KMS-11 (cell line): ENCODE results near the gene METTL8.

Source experiments
- H2AFZ ChIP-seq: fragments of 200-600 bp; sonication (generic); 2 replicates; pipeline ENCODE4 v1.6.1; 2016; ENCODE audit warnings: antibody characterized with exemption, mixed run types, low read depth
- H3K27ac ChIP-seq: fragments of 200-600 bp; sonication (generic); 2 replicates; pipeline ENCODE4 v1.6.1; 2016; ENCODE audit warnings: mild to moderate bottlenecking, mixed run types
- H3K27me3 ChIP-seq: fragments of 200-600 bp; sonication (generic); 2 replicates; pipeline ENCODE4 v1.6.1; 2017; ENCODE audit warnings: mild to moderate bottlenecking, low read depth, mixed run types, moderate library complexity; ENCODE audit not compliant: insufficient read depth
- H3K36me3 ChIP-seq: fragments of 200-600 bp; sonication (generic); 2 replicates; pipeline ENCODE4 v1.6.1; 2017; ENCODE audit warnings: mild to moderate bottlenecking, mixed run types; ENCODE audit not compliant: insufficient read depth
- H3K4me1 ChIP-seq: fragments of 200-600 bp; sonication (generic); 2 replicates; pipeline ENCODE4 v1.6.1; 2016; ENCODE audit warnings: mild to moderate bottlenecking, low read depth, mixed run types; ENCODE audit not compliant: poor library complexity, severe bottlenecking
- H3K4me2 ChIP-seq: fragments of 200-600 bp; sonication (generic); 2 replicates; pipeline ENCODE4 v1.7.0; 2016; ENCODE audit warnings: mild to moderate bottlenecking, mixed run types
- H3K4me3 ChIP-seq: fragments of 200-600 bp; sonication (generic); IDR thresholded peaks from 2 replicates; pipeline ENCODE4 v1.6.1; 2017; ENCODE audit warnings: low read depth, low read length, mixed read lengths; ENCODE audit not compliant: insufficient read depth
- H3K79me2 ChIP-seq: fragments of 200-600 bp; sonication (generic); 2 replicates; pipeline ENCODE4 v1.6.1; 2016; ENCODE audit warnings: low read depth, mixed run types; ENCODE audit not compliant: insufficient read depth
- H3K9ac ChIP-seq: fragments of 200-600 bp; sonication (generic); 2 replicates; pipeline ENCODE4 v1.6.1; 2016; ENCODE audit warnings: mild to moderate bottlenecking, mixed run types
- H4K20me1 ChIP-seq: fragments of 200-600 bp; sonication (generic); 2 replicates; pipeline ENCODE4 v1.6.1; 2016; ENCODE audit warnings: mild to moderate bottlenecking, mixed run types; ENCODE audit not compliant: insufficient read depth
- TF ChIP-seq, protein P1 (sequence below): fragments of 200-600 bp; sonication (generic); conservative IDR thresholded peaks from 2 replicates; pipeline ENCODE4 v1.6.1; 2017; ENCODE audit warnings: low read depth, mild to moderate bottlenecking, antibody characterized with exemption, low read length, moderate library complexity, mixed read lengths

Gene METTL8

DNA sequence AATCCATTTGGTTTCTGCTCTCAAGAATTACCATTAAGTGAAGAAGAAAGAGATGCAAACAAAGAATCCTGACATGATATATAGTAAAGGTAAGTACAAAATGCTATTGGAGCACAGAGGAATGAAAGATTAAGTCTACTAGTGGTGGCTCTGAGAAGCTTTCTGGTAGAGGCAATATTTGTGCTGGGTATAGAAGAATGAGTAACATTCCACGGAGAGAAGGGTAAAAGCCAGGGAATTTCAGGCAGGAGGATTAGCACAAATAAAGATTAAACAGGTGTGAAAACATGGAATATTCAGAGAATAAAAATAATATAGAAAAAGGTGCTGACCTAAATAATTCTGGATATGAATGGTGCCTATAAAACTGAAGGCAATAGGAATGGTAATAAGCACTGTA is 31.8 kb downstream of the METTL8 start:
- Histone ChIP-seq H3K27ac (no peak overlapping the region), H3K79me2 (no peaks in the 10 kb centered on the region; the same call in 1 of the 2 replicates), H3K4me1 (peaks cover 20% of the 10 kb centered on the region), H3K36me3 (no peaks in the 10 kb centered on the region), H4K20me1 (no peaks in the 10 kb centered on the region), H3K27me3 (no peaks in the 10 kb centered on the region), H3K4me2 (no peak overlapping the region), H3K4me3 (no peak overlapping the region), H3K9ac (no peak overlapping the region), H2AFZ (no peak overlapping the region)
- TF ChIP-seq, protein P1, sequence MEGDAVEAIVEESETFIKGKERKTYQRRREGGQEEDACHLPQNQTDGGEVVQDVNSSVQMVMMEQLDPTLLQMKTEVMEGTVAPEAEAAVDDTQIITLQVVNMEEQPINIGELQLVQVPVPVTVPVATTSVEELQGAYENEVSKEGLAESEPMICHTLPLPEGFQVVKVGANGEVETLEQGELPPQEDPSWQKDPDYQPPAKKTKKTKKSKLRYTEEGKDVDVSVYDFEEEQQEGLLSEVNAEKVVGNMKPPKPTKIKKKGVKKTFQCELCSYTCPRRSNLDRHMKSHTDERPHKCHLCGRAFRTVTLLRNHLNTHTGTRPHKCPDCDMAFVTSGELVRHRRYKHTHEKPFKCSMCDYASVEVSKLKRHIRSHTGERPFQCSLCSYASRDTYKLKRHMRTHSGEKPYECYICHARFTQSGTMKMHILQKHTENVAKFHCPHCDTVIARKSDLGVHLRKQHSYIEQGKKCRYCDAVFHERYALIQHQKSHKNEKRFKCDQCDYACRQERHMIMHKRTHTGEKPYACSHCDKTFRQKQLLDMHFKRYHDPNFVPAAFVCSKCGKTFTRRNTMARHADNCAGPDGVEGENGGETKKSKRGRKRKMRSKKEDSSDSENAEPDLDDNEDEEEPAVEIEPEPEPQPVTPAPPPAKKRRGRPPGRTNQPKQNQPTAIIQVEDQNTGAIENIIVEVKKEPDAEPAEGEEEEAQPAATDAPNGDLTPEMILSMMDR = no peak

DNA sequence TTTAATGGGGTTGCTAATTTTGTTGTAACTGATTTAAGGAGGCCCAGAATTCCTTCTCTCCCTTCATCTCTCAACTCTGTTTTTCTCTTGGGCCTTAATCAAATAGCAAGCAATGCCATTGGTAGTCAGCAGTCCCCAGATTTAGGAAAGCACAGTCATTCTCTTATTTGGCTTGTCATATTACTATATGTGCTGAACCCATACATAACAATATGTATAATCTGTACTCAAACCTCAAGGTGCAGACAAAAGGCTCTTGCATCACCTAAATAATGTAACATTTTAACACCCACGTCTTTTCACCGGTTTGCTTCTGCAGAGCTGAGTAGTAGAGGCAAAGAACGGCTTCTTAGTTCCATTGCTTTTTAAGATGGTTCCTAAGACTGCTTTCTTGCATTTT is 33.4 kb downstream of the METTL8 start:
- TF ChIP-seq, protein P1 = no peak
- Histone ChIP-seq H3K4me3 (no peak overlapping the region), H3K4me1 (peaks cover 4% of the 10 kb centered on the region), H3K27ac (no peak overlapping the region), H3K79me2 (no peaks in the 10 kb centered on the region), H3K36me3 (no peaks in the 10 kb centered on the region), H3K9ac (no peak overlapping the region), H3K4me2 (no peak overlapping the region), H4K20me1 (no peaks in the 10 kb centered on the region), H2AFZ (no peak overlapping the region), H3K27me3 (no peaks in the 10 kb centered on the region)

DNA sequence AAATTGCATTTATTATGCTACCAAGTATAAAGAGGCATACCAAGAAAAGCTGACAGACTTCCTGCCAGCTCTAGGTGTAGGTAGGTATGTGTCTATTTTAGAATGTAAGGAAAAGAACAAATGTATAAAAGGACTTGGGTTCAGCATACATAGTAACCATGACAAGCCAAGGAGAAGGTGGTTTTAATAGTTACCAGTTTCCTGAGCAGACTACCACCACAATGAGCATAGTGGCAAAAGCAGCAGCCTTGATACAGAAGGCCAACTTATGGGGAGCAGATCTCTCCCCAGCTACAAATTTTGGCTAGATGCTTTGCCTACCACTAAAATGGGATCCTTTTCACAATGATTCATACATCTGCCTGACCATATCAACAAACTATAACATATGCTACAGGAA is 34.5 kb downstream of the METTL8 start:
- no peak overlapping the region for H3K9ac ChIP-seq
- no peaks in the 10 kb centered on the region for H3K4me1 ChIP-seq
- no peaks in the 10 kb centered on the region for H3K36me3 ChIP-seq
- H3K79me2 ChIP-seq = no peaks in the 10 kb centered on the region
- TF ChIP-seq, protein P1 = no peak
- H4K20me1 ChIP-seq = no peaks in the 10 kb centered on the region
- no peak overlapping the region for H2AFZ ChIP-seq
- H3K4me3 ChIP-seq = no peak overlapping the region
- H3K27me3 ChIP-seq = no peaks in the 10 kb centered on the region
- no peak overlapping the region for H3K27ac ChIP-seq
- no peak overlapping the region for H3K4me2 ChIP-seq

DNA sequence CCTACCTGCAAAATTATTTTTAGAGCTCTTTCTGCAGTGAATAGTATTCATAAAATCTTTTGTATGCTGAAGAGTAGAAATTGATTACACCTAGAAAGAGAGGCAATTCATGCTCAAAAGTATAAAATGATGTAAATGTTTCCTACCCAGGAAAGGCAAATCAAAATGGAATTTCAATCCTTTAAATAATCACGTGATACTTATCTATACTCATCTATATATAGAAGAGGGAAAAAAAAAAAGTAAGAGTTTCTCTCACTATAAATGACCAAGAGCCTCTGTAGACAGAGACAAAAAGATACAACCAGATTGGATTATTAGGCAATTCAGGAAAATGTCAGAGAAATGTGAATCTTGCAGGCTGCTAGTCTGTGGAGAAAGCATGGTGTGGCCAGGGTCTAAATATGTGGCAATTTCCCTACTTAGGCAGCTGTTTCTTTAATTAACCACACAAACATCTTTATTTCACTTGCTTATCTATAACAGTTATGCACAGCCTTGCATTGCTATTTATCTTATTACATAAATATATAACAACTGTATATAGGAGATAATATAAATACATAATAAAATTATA is 39.5 kb downstream of the METTL8 start:
- H3K4me2 ChIP-seq = no peak overlapping the region
- no peaks in the 10 kb centered on the region for H3K79me2 ChIP-seq
- no peak overlapping the region for H3K9ac ChIP-seq
- H3K36me3 ChIP-seq = no peaks in the 10 kb centered on the region
- no peak overlapping the region for H3K27ac ChIP-seq
- H3K4me3 ChIP-seq = no peak overlapping the region
- no peak overlapping the region for H2AFZ ChIP-seq
- H3K4me1 ChIP-seq = peaks cover 5% of the 10 kb centered on the region
- TF ChIP-seq, protein P1 = no peak
- no peaks in the 10 kb centered on the region for H4K20me1 ChIP-seq
- H3K27me3 ChIP-seq = no peaks in the 10 kb centered on the region
